Ovary (tissue), 9 donors: ENCODE results near the gene SLC43A2. TPM values are rescaled to one million over a fixed set of nuclear protein-coding genes. Genes with fewer than 3 reads are reported as not detected.

Experiments
- DNase-seq, 5 donors: peaks; one replicate each; pipeline ENCODE4 v3.0.0-alpha.2; 2019 to 2020
- H3K27ac ChIP-seq, 2 donors: fragments of 200-600 bp; one replicate each; pipeline versions ENCODE4 v1.5.1 to v1.8.0; 2019 to 2022
- H3K27me3 ChIP-seq: fragments of 200-600 bp; one replicate; pipeline ENCODE4 v1.8.0; 2022
- H3K36me3 ChIP-seq: fragments of 200-600 bp; sonication (generic); one replicate; pipeline ENCODE4 v1.5.1; 2019
- H3K4me1 ChIP-seq: one replicate; pipeline ENCODE4 v1.8.1; 2013; ENCODE audit warnings: mild to moderate bottlenecking, moderate library complexity; ENCODE audit not compliant: insufficient read depth
- H3K4me3 ChIP-seq: fragments of 200-600 bp; sonication (generic); one replicate; pipeline ENCODE4 v1.5.1; 2017
- H3K9me3 ChIP-seq, 2 donors: fragments of 200-600 bp in 1 of 2; sonication (generic) in 1 of 2; one replicate each; pipeline versions ENCODE4 v1.5.1 to v1.8.1; 2013 to 2019; ENCODE audit warnings: mild to moderate bottlenecking in 1 of 2, moderate library complexity in 1 of 2
- EP300 ChIP-seq: sonication (generic); formaldehyde crosslinking; IDR thresholded peaks from one replicate; pipeline ENCODE4 v1.6.1; 2017; ENCODE audit warnings: antibody characterized with exemption
- POLR2A ChIP-seq: fragments of 450-650 bp; IDR thresholded peaks from one replicate; pipeline ENCODE4 v1.6.1; 2017; ENCODE audit warnings: antibody characterized with exemption, mild to moderate bottlenecking, moderate library complexity
- WGBS, 3 donors: extraction: QIAGEN DNeasy Blood & Tissue Kit in 1 of 3; methylation state at CpG; one replicate each; pipeline versions ENCODE4 v1.1.5 to v1.1.7; 2013 to 2017; 5-methylcytosine and 5-hydroxymethylcytosine counted together
- intact Hi-C, 4 donors: fragments of 100-400 bp; cut with DNase I; formaldehyde crosslinking; loops; one replicate each; pipeline versions ENCODE4 v1.11.0 to v1.15.1; 2022 to 2023
- polyA plus RNA-seq, 2 donors: library from polyadenylated mRNA; stranded (reverse); fragments of 200-250 nt in 1 of 2; fragments of 350-450 nt in 1 of 2; fragmentation: Illumina TruSeq in 1 of 2; extraction: RNeasy Lipid Tissue Mini Kit (QIAGEN cat#74804) in 1 of 2; gene quantifications; one replicate each; pipeline ENCODE4 v1.2.3, GENCODE V29; 2013 to 2014
- total RNA-seq, 7 donors: library from RNA; depleted of rRNA in 2 of 7; stranded (reverse); fragments of >200 nt in 2 of 7; fragmentation: NEBNext Ultra II Directional in 3 of 7; extraction: Animal tissue kit (Norgen Biotek cat#: 25700) in 3 of 7; gene quantifications; one replicate each; pipeline versions ENCODE4 v1.1.0 to v1.2.4, GENCODE V29; 2016 to 2023
- TF ChIP-seq, protein P1 (sequence below), 3 donors: fragments of 450-650 bp in 2 of 3; fragments of 200-600 bp in 1 of 3; IDR thresholded peaks; one replicate each; pipeline versions ENCODE4 v1.5.1 to v1.8.0; 2016 to 2022; ENCODE audit warnings: antibody characterized with exemption in 3 of 3, mild to moderate bottlenecking in 1 of 3
- donor health status: DM: no; HTN: no; CAD: no; lungs with moderate emphysema.
- donor health status: DM: no; HTN: no; CAD: no.
- donor health status: Bipolar disorder and iron deficiency.
- donor health status: DM: yes; HTN: yes; CAD: no.
- donor health status: DM: no; HTN: no; CAD: no.
- donor health status: DM: yes; HTN: yes; CAD: no.

Gene SLC43A2
- total and polyA plus RNA-seq, 9 donors = 3.5 to 24.6 (median 7.1) TPM

DNA sequence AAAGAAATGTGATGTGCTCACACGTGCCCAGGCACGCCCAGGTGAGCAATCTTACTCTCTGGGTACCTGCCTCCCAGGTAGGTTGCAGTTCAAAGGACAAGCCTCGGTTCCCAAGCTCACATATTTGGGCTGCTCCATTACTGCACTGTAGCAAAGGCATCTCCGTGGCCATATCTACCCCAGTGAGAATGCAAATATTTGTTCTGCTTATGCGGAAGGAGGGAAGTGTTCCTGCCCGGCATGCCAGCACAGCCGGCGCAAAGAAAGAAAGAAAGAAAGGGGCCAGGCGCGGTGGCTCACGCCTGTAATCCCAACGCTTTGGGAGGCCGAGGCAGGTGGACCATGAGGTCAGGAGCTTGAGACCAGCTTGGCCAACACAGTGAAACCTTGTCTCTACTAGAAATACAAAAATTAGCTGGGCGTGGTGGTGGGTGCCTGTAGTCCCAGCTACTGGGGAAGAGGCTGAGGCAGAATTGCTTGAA is 30.7 kb downstream of the SLC43A2 start:
- intact Hi-C loops = no loop called here
- TF ChIP-seq EP300 (no peak), POLR2A (no peak)
- TF ChIP-seq, protein P1, sequence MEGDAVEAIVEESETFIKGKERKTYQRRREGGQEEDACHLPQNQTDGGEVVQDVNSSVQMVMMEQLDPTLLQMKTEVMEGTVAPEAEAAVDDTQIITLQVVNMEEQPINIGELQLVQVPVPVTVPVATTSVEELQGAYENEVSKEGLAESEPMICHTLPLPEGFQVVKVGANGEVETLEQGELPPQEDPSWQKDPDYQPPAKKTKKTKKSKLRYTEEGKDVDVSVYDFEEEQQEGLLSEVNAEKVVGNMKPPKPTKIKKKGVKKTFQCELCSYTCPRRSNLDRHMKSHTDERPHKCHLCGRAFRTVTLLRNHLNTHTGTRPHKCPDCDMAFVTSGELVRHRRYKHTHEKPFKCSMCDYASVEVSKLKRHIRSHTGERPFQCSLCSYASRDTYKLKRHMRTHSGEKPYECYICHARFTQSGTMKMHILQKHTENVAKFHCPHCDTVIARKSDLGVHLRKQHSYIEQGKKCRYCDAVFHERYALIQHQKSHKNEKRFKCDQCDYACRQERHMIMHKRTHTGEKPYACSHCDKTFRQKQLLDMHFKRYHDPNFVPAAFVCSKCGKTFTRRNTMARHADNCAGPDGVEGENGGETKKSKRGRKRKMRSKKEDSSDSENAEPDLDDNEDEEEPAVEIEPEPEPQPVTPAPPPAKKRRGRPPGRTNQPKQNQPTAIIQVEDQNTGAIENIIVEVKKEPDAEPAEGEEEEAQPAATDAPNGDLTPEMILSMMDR (IDR thresholded peaks at IDR 0.05) = no peak
- H3K36me3 ChIP-seq = no peaks in the 10 kb centered on the region
- no peaks in the 10 kb centered on the region for H3K9me3 ChIP-seq
- H3K27me3 ChIP-seq = no peaks in the 10 kb centered on the region
- H3K4me3 ChIP-seq = no peak overlapping the region
- 89% methylated on average over 14 of the region's 14 CpGs for WGBS, 3 donors
- no peak for DNase-seq
- H3K27ac ChIP-seq = no peak overlapping the region
- H3K4me1 ChIP-seq = no peaks in the 10 kb centered on the region

DNA sequence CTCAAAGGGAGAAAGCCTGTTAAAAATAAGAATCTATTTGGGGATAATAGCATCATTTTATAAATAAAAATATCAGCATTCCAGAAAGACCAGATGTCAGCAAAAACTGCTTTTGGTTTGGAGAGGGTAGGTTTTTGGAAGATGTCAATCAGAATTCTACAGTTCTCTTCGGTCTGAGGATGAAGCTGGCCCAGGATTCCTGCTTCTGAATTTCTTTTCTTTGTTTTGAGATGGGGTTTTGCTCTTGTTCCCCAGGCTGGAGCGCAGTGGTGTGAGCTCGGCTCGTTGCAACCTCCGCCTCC is 35.1 kb downstream of the SLC43A2 start:
- Histone ChIP-seq H3K27me3 (no peaks in the 10 kb centered on the region), H3K9me3 (no peaks in the 10 kb centered on the region), H3K4me1 (peaks cover 2% of the 10 kb centered on the region), H3K36me3 (no peaks in the 10 kb centered on the region), H3K27ac (no peak overlapping the region), H3K4me3 (no peak overlapping the region)
- intact Hi-C loops = no loop called here
- 76 to 86% (median 77%) methylated on average over 5 of the region's 5 CpGs for WGBS, 3 donors
- no peak for DNase-seq
- TF ChIP-seq POLR2A (no peak), EP300 (no peak)
- TF ChIP-seq, protein P1 (IDR thresholded peaks at IDR 0.05) = no peak

DNA sequence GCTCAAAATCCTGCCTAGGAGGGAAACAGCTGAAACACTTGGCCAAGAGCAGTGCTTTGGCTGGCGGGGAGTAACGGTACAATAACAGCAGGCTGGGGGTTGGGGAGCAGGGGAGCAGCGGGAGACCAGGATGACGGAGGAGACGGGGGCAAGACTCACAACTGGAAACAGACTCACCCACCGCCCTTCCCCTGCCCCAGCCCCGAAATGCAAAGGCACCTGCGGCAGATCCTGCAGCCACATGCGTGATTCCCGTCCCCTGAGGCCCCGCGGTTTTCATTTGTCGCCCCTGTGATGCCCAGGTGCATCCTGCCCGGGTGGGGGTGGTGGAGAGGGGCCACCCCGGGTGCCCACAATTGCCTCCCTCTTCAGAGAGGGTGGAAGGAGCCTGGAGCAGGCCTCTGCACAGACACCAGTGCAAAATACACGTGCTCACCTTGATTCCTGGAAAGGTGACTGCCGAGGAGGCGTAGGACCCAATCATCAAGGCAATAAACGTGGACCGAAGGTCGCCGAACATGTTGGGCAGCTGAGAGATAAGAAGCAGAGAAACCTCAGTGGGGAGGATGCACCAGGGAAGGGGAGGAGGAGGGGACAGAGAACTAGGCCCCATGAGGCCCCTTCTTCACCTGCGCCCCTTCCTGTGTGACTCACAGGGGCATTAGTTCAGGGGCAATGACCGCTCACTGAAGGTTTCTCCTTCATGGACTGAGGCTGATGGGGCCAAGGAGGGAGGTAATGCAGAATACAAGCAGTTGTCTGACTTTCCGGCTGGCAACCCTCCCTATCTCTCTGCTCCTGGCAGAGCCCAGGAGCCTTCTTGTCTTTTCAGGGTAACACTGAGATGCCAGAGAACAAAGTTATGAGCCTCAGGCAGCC is 35.6 kb downstream of the SLC43A2 start:
- H3K36me3 ChIP-seq = no peaks in the 10 kb centered on the region
- no peak for TF ChIP-seq POLR2A
- TF ChIP-seq, protein P1 (IDR thresholded peaks at IDR 0.05) = no peak
- TF ChIP-seq EP300 = no peak
- intact Hi-C loops = no loop called here
- peaks cover 2% of the 10 kb centered on the region for H3K4me1 ChIP-seq
- H3K9me3 ChIP-seq = no peaks in the 10 kb centered on the region
- WGBS, 3 donors = 62 to 79% (median 73%) methylated on average over 25 of the region's 25 CpGs
- no peak overlapping the region for H3K27ac ChIP-seq
- no peak for DNase-seq
- H3K27me3 ChIP-seq = no peaks in the 10 kb centered on the region
- no peak overlapping the region for H3K4me3 ChIP-seq

DNA sequence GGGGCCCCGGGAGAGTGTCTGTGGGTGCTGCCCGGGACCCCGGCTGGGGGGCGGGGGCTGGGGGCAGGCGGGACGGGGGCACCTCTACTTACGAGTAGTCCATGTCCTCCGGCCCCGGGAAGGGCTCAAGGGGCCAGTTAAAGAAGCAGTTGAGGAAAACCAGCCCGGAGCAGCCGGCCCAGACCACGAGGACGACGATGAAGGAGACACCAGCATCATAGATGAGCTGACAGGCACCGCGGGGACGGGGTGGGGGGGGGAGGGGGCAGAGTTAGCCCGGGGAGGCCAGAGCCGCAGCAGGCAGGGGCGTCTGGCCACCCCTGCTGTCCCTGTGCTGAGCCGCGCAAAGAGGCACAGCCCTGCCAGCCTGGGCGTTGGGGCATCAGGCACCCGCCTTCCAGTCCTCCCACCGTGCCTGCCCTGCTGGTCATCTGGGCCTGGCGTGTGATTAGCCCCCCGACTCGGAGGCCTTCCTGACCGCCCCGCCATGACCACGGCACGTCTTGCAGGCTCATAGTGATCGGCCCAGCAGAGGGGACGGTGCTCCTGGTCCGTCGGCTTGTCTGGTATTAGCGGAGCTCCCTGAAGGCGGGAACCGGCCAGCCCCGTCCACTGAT is 37.1 kb downstream of the SLC43A2 start:
- H3K4me3 ChIP-seq = no peak overlapping the region
- WGBS, 3 donors = 86 to 94% (median 91%) methylated on average over 32 to 40 of the region's 40 CpGs
- H3K36me3 ChIP-seq = no peaks in the 10 kb centered on the region
- peak in 1 of 5 donors; percentile 29 for DNase-seq
- H3K9me3 ChIP-seq = no peaks in the 10 kb centered on the region
- TF ChIP-seq, protein P1 (IDR thresholded peaks at IDR 0.05) = no peak
- TF ChIP-seq EP300 (no peak), POLR2A (no peak)
- no peak overlapping the region for H3K27ac ChIP-seq
- H3K27me3 ChIP-seq = no peaks in the 10 kb centered on the region
- intact Hi-C loops = no loop called here
- peaks cover 2% of the 10 kb centered on the region for H3K4me1 ChIP-seq
